GM23338 (cell line): Measurements from ENCODE around the gene BCAS3. TPM values are rescaled to one million over a fixed set of nuclear protein-coding genes. Genes with fewer than 3 reads are reported as not detected.

Experiments used
- ATAC-seq: fragments of 200-7000 bp; cut with Tn5 transposase; 3 replicates; pipeline ENCODE4 v1.9.1; 2020
- DNase-seq: peaks from one replicate; pipeline ENCODE4 v3.0.0-alpha.2; 2015; ENCODE audit warnings: low spot score
- H2AFZ ChIP-seq: fragments of 200-600 bp; sonication (generic); 2 replicates; pipeline ENCODE4 v1.8.0; 2016; ENCODE audit warnings: antibody characterized with exemption, mild to moderate bottlenecking, moderate library complexity
- H3F3A ChIP-seq: fragments of 200-600 bp; sonication (generic); replicated peaks from 2 replicates; pipeline ENCODE4 v1.8.0; 2017; ENCODE audit warnings: antibody characterized with exemption, mixed run types, low read depth
- H3K27ac ChIP-seq: fragments of 200-600 bp; sonication (generic); 2 replicates; pipeline ENCODE4 v1.6.1; 2016; ENCODE audit warnings: low read depth
- H3K27me3 ChIP-seq: fragments of 200-600 bp; sonication (generic); 2 replicates; pipeline ENCODE4 v1.8.0; 2016; ENCODE audit warnings: mild to moderate bottlenecking, mixed run types, moderate library complexity; ENCODE audit not compliant: insufficient read depth
- H3K36me3 ChIP-seq: fragments of 200-600 bp; sonication (generic); 2 replicates; pipeline ENCODE4 v1.8.0; 2016; ENCODE audit warnings: mild to moderate bottlenecking; ENCODE audit not compliant: insufficient read depth
- H3K4me1 ChIP-seq: fragments of 200-600 bp; sonication (generic); 2 replicates; pipeline ENCODE4 v1.8.0; 2016; ENCODE audit warnings: mild to moderate bottlenecking, moderate library complexity; ENCODE audit not compliant: insufficient read depth
- H3K4me2 ChIP-seq: fragments of 200-600 bp; sonication (generic); 2 replicates; pipeline ENCODE4 v1.7.1; 2017; ENCODE audit warnings: mixed run types
- H3K4me3 ChIP-seq: fragments of 200-600 bp; sonication (generic); 2 replicates; pipeline ENCODE4 v1.6.1; 2016; ENCODE audit warnings: mixed run types
- H3K79me2 ChIP-seq: fragments of 200-600 bp; sonication (generic); replicated peaks from 2 replicates; pipeline ENCODE4 v1.8.0; 2017; ENCODE audit warnings: mild to moderate bottlenecking; ENCODE audit not compliant: insufficient read depth
- H3K9me2 ChIP-seq: fragments of 200-600 bp; sonication (generic); 2 replicates; pipeline ENCODE4 v1.8.0; 2017; ENCODE audit not compliant: insufficient read depth
- H4K20me1 ChIP-seq: fragments of 200-600 bp; sonication (generic); replicated peaks from 2 replicates; pipeline ENCODE4 v1.8.0; 2017; ENCODE audit warnings: mild to moderate bottlenecking; ENCODE audit not compliant: insufficient read depth
- H3K27ac Mint-ChIP-seq: 2 replicates; pipeline ENCODE4 v1.8.0; 2020; ENCODE audit warnings: inconsistent platforms, mild to moderate bottlenecking, moderate library complexity, mixed read lengths
- H3K27me3 Mint-ChIP-seq: 3 replicates; pipeline ENCODE4 v1.8.0; 2022; ENCODE audit warnings: low read depth, mild to moderate bottlenecking, moderate library complexity, mixed read lengths, inconsistent platforms; ENCODE audit not compliant: insufficient read depth, poor library complexity
- H3K36me3 Mint-ChIP-seq: 3 replicates; pipeline ENCODE4 v1.8.0; 2021; ENCODE audit warnings: low read depth, mild to moderate bottlenecking, inconsistent platforms, moderate library complexity, mixed read lengths
- H3K4me1 Mint-ChIP-seq: 3 replicates; pipeline ENCODE4 v1.8.0; 2020; ENCODE audit warnings: mild to moderate bottlenecking, inconsistent platforms, mixed read lengths
- H3K4me3 Mint-ChIP-seq: 3 replicates; pipeline ENCODE4 v1.8.0; 2021; ENCODE audit warnings: moderate library complexity, mild to moderate bottlenecking, inconsistent platforms, mixed read lengths
- H3K9me3 Mint-ChIP-seq: 3 replicates; pipeline ENCODE4 v1.8.0; 2020; ENCODE audit warnings: moderate library complexity, mild to moderate bottlenecking, inconsistent platforms, mixed read lengths
- CREB1 ChIP-seq: fragments of 250-450 bp; sonication (Bioruptor Pico); IDR thresholded peaks from 2 replicates; pipeline ENCODE4 v1.5.0; 2020; ENCODE audit warnings: low read depth, mild to moderate bottlenecking, moderate library complexity
- EZH2 ChIP-seq: fragments of 200-600 bp; sonication (generic); IDR thresholded peaks from one replicate; pipeline ENCODE4 v1.8.0; 2017; ENCODE audit warnings: antibody characterized with exemption, mild to moderate bottlenecking, low read depth; ENCODE audit not compliant: unreplicated experiment
- EZH2phosphoT487 ChIP-seq: fragments of 200-600 bp; sonication (generic); IDR thresholded peaks from one replicate; pipeline ENCODE4 v1.8.1; 2018; ENCODE audit warnings: antibody characterized with exemption; ENCODE audit not compliant: unreplicated experiment
- JUNB ChIP-seq: IDR thresholded peaks from one replicate; pipeline ENCODE4 v1.6.1; 2016; ENCODE audit warnings: antibody characterized with exemption; ENCODE audit not compliant: unreplicated experiment
- NANOG ChIP-seq: IDR thresholded peaks from 2 replicates; pipeline ENCODE4 v1.6.1; 2016; ENCODE audit warnings: antibody characterized with exemption, borderline replicate concordance
- POLR2AphosphoS5 ChIP-seq: IDR thresholded peaks from 2 replicates; pipeline ENCODE4 v1.6.1; 2016; ENCODE audit warnings: antibody characterized with exemption, low read depth
- STAT1 ChIP-seq: IDR thresholded peaks from one replicate; pipeline ENCODE4 v1.6.1; 2016; ENCODE audit warnings: antibody characterized with exemption; ENCODE audit not compliant: unreplicated experiment
- ZNF114 ChIP-seq: fragments of 250-450 bp; sonication (Bioruptor Pico); IDR thresholded peaks from 2 replicates; pipeline ENCODE4 v1.5.0; 2020; ENCODE audit warnings: mild to moderate bottlenecking, moderate library complexity
- ZNF331 ChIP-seq: fragments of 250-450 bp; sonication (Bioruptor Pico); IDR thresholded peaks from 2 replicates; pipeline ENCODE4 v1.5.0; 2020; ENCODE audit warnings: low read depth, mild to moderate bottlenecking, moderate library complexity
- polyA plus RNA-seq: library from polyadenylated mRNA; unstranded; fragments of >200 nt; fragmentation: Nextera tagmentation; extraction: Ambion mirVana; gene quantifications from 2 replicates; pipeline ENCODE4 v1.2.1, GENCODE V29; 2016
- total RNA-seq: library from RNA; depleted of rRNA; stranded (reverse); fragments of >200 nt; shearing (Covaris generic); gene quantifications from 2 replicates; pipeline ENCODE4 v1.2.3, GENCODE V29; 2014
- TF ChIP-seq, protein P1 (sequence below): IDR thresholded peaks from 2 replicates; pipeline ENCODE4 v1.6.1; 2016; ENCODE audit warnings: antibody characterized with exemption
- TF ChIP-seq, protein P2 (sequence below), 2 experiments: fragments of 200-600 bp in 1 of 2; sonication (generic) in 1 of 2; conservative IDR thresholded peaks; 2 replicates each; pipeline versions ENCODE4 v1.5.1 to v1.6.1; 2016 to 2017; ENCODE audit warnings: antibody characterized with exemption in 2 of 2, low read depth in 2 of 2, mild to moderate bottlenecking in 2 of 2, moderate library complexity in 1 of 2
- TF ChIP-seq, protein P3 (sequence below): fragments of 250-450 bp; sonication (Bioruptor Pico); IDR thresholded peaks from 2 replicates; pipeline ENCODE4 v1.5.0; 2020; ENCODE audit warnings: mild to moderate bottlenecking, moderate library complexity

BCAS3 gene
- total and polyA plus RNA-seq, 2 experiments from 2014 or later: 8.2 to 28.0 TPM

DNA sequence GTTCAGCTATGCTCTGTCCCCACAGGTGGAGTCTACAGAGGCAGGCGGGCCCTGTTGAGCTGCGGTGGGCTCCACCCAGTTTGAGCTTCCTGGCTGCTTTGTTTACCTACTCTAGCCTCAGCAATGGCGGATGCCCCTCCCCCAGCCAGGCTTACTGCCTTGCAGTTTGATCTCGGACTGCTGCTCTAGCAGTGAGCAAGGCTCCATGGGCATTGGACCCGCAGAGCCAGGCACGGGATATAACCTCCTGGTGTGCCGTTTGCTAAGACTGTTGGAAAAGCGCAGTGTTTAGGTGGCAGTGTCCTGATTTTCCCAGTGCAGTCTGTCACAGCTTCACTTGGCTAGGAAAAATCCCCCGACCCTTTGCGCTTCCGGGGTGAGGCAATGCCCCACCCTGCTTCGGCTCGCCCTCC, 89.1 kb downstream of the BCAS3 start:
- peak; percentile 9 for DNase-seq
- TF ChIP-seq POLR2AphosphoS5 (no peak), EZH2 (no peak), EZH2phosphoT487 (no peak), ZNF114 (CRISPR knock-in tag) (no peak), NANOG (no peak)
- Histone ChIP-seq H3K27me3 (no peaks in the 10 kb centered on the region), H3K79me2 (no peaks in the 10 kb centered on the region), H3F3A (no peaks in the 10 kb centered on the region), H3K36me3 (no peaks in the 10 kb centered on the region), H2AFZ (no peak overlapping the region), H3K4me2 (no peak overlapping the region), H3K4me1 (no peaks in the 10 kb centered on the region), H3K27ac (no peak overlapping the region), H3K4me3 (no peak overlapping the region), H4K20me1 (no peaks in the 10 kb centered on the region; the same call in 1 of the 2 replicates), H3K9me2 (no peaks in the 10 kb centered on the region)
- H3K36me3 Mint-ChIP-seq: peaks cover 21% of the 10 kb centered on the region
- H3K27ac Mint-ChIP-seq: no peak overlapping the region
- H3K9me3 Mint-ChIP-seq: peaks cover 27% of the 10 kb centered on the region
- no peak for ATAC-seq
- H3K4me1 Mint-ChIP-seq: no peaks in the 10 kb centered on the region
- peaks cover 2% of the 10 kb centered on the region for H3K27me3 Mint-ChIP-seq
- H3K4me3 Mint-ChIP-seq: no peak overlapping the region

DNA sequence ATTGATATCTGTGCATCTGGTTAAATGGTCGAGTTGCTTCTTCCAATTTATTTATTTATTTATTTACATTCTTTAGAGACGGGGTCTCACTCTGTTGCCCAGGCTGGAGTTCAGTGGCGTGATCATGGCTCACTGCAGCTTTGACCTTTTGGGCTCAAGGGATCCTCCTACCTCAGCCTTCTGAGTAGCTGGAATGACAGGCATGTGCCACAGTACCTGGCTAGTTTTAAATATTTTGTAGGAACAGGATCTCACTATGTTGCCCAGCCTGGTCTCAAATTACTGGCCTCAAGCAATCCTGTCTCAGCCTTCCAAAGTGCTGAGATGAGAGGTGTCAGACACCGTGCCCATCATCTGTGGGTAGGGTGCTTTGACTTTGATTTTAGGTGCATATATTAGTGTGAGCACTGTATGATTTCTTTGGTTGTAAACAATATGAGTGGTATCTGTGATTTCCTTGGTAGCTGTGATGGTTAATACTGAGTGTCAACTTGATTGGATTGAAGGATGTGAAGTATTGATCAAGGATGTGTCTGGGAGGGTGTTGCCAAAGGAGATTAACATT, 90.2 kb downstream of the BCAS3 start:
- Histone ChIP-seq H4K20me1 (no peaks in the 10 kb centered on the region; the same call in 1 of the 2 replicates), H3K4me3 (no peak overlapping the region), H3K27ac (no peak overlapping the region), H3K9me2 (no peaks in the 10 kb centered on the region), H3K27me3 (no peaks in the 10 kb centered on the region), H2AFZ (no peak overlapping the region), H3K79me2 (no peaks in the 10 kb centered on the region), H3K36me3 (no peaks in the 10 kb centered on the region), H3F3A (no peaks in the 10 kb centered on the region), H3K4me2 (no peak overlapping the region), H3K4me1 (no peaks in the 10 kb centered on the region)
- Mint-ChIP-seq H3K9me3 (peaks cover 23% of the 10 kb centered on the region), H3K4me3 (no peak overlapping the region), H3K27me3 (peaks cover 2% of the 10 kb centered on the region), H3K4me1 (no peaks in the 10 kb centered on the region), H3K36me3 (peaks cover 21% of the 10 kb centered on the region), H3K27ac (no peak overlapping the region)
- DNase-seq: no peak
- ATAC-seq: no peak
- TF ChIP-seq ZNF114 (CRISPR knock-in tag) (no peak), ZNF331 (no peak), CREB1 (CRISPR knock-in tag) (no peak), JUNB (no peak), NANOG (no peak), EZH2 (no peak), EZH2phosphoT487 (no peak), POLR2AphosphoS5 (no peak), STAT1 (no peak)
- TF ChIP-seq, protein P1, sequence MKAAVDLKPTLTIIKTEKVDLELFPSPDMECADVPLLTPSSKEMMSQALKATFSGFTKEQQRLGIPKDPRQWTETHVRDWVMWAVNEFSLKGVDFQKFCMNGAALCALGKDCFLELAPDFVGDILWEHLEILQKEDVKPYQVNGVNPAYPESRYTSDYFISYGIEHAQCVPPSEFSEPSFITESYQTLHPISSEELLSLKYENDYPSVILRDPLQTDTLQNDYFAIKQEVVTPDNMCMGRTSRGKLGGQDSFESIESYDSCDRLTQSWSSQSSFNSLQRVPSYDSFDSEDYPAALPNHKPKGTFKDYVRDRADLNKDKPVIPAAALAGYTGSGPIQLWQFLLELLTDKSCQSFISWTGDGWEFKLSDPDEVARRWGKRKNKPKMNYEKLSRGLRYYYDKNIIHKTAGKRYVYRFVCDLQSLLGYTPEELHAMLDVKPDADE: no peak
- TF ChIP-seq, protein P2, sequence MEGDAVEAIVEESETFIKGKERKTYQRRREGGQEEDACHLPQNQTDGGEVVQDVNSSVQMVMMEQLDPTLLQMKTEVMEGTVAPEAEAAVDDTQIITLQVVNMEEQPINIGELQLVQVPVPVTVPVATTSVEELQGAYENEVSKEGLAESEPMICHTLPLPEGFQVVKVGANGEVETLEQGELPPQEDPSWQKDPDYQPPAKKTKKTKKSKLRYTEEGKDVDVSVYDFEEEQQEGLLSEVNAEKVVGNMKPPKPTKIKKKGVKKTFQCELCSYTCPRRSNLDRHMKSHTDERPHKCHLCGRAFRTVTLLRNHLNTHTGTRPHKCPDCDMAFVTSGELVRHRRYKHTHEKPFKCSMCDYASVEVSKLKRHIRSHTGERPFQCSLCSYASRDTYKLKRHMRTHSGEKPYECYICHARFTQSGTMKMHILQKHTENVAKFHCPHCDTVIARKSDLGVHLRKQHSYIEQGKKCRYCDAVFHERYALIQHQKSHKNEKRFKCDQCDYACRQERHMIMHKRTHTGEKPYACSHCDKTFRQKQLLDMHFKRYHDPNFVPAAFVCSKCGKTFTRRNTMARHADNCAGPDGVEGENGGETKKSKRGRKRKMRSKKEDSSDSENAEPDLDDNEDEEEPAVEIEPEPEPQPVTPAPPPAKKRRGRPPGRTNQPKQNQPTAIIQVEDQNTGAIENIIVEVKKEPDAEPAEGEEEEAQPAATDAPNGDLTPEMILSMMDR (conservative IDR thresholded peaks at IDR 0.05; ENCODE audit: low read depth in 2 of 2): no peak
- TF ChIP-seq, protein P3, sequence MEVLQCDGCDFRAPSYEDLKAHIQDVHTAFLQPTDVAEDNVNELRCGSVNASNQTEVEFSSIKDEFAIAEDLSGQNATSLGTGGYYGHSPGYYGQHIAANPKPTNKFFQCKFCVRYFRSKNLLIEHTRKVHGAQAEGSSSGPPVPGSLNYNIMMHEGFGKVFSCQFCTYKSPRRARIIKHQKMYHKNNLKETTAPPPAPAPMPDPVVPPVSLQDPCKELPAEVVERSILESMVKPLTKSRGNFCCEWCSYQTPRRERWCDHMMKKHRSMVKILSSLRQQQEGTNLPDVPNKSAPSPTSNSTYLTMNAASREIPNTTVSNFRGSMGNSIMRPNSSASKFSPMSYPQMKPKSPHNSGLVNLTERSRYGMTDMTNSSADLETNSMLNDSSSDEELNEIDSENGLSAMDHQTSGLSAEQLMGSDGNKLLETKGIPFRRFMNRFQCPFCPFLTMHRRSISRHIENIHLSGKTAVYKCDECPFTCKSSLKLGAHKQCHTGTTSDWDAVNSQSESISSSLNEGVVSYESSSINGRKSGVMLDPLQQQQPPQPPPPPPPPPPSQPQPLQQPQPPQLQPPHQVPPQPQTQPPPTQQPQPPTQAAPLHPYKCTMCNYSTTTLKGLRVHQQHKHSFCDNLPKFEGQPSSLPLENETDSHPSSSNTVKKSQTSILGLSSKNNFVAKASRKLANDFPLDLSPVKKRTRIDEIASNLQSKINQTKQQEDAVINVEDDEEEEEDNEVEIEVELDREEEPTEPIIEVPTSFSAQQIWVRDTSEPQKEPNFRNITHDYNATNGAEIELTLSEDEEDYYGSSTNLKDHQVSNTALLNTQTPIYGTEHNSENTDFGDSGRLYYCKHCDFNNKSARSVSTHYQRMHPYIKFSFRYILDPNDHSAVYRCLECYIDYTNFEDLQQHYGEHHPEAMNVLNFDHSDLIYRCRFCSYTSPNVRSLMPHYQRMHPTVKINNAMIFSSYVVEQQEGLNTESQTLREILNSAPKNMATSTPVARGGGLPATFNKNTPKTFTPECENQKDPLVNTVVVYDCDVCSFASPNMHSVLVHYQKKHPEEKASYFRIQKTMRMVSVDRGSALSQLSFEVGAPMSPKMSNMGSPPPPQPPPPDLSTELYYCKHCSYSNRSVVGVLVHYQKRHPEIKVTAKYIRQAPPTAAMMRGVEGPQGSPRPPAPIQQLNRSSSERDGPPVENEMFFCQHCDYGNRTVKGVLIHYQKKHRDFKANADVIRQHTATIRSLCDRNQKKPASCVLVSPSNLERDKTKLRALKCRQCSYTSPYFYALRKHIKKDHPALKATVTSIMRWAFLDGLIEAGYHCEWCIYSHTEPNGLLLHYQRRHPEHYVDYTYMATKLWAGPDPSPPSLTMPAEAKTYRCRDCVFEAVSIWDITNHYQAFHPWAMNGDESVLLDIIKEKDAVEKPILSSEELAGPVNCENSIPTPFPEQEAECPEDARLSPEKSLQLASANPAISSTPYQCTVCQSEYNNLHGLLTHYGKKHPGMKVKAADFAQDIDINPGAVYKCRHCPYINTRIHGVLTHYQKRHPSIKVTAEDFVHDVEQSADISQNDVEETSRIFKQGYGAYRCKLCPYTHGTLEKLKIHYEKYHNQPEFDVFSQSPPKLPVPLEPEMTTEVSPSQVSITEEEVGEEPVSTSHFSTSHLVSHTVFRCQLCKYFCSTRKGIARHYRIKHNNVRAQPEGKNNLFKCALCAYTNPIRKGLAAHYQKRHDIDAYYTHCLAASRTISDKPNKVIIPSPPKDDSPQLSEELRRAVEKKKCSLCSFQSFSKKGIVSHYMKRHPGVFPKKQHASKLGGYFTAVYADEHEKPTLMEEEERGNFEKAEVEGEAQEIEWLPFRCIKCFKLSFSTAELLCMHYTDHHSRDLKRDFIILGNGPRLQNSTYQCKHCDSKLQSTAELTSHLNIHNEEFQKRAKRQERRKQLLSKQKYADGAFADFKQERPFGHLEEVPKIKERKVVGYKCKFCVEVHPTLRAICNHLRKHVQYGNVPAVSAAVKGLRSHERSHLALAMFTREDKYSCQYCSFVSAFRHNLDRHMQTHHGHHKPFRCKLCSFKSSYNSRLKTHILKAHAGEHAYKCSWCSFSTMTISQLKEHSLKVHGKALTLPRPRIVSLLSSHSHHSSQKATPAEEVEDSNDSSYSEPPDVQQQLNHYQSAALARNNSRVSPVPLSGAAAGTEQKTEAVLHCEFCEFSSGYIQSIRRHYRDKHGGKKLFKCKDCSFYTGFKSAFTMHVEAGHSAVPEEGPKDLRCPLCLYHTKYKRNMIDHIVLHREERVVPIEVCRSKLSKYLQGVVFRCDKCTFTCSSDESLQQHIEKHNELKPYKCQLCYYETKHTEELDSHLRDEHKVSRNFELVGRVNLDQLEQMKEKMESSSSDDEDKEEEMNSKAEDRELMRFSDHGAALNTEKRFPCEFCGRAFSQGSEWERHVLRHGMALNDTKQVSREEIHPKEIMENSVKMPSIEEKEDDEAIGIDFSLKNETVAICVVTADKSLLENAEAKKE: no peak
